OCI-LY7 (cell line): Measurements from ENCODE around the gene INSC. TPM values are rescaled to one million over a fixed set of nuclear protein-coding genes. Genes with fewer than 3 reads are reported as not detected.

Experiments used
- BruUV-seq: library from RNA; stranded (reverse); fragments of 400-500 nt; replicated peaks from 2 replicates; lab custom pipeline; 2021; lab: Mats Ljungman, UMichigan
- CTCF ChIA-PET: fragments of 300-600 bp; sonication (Branson Sonifier 250); formaldehyde crosslinking; loops from one replicate; lab custom pipeline; 2022; ENCODE audit warnings: antibody characterized with exemption; ENCODE audit not compliant: unreplicated experiment; lab: Charles Lee
- POLR2A ChIA-PET: fragments of 300-600 bp; sonication (Branson Sonifier 250); formaldehyde crosslinking; loops from one replicate; lab custom pipeline; 2022; ENCODE audit warnings: antibody characterized with exemption; lab: Charles Lee
- DNase-seq: peaks from one replicate; pipeline ENCODE4 v3.0.0-alpha.2; 2015; ENCODE audit warnings: low spot score
- H2AFZ ChIP-seq: fragments of 200-600 bp; sonication (generic), shearing (Covaris generic); 2 replicates; pipeline ENCODE4 v1.6.1; 2014; ENCODE audit warnings: mild to moderate bottlenecking, antibody characterized with exemption, low read length, moderate library complexity
- H3K27ac ChIP-seq: fragments of 200-600 bp; sonication (generic); 2 replicates; pipeline ENCODE4 v1.5.1; 2014; ENCODE audit warnings: mixed run types, low read depth, mild to moderate bottlenecking, moderate library complexity, low read length, inconsistent platforms; ENCODE audit not compliant: poor library complexity, severe bottlenecking
- H3K36me3 ChIP-seq: fragments of 200-600 bp; sonication (generic); 2 replicates; pipeline ENCODE4 v1.6.1; 2014; ENCODE audit warnings: mild to moderate bottlenecking, antibody characterized with exemption, low read length, moderate library complexity, mixed read lengths; ENCODE audit not compliant: insufficient read depth
- H3K4me1 ChIP-seq: fragments of 200-600 bp; sonication (generic); 2 replicates; pipeline ENCODE4 v1.5.1; 2014; ENCODE audit warnings: mild to moderate bottlenecking, low read length; ENCODE audit not compliant: insufficient read depth, poor library complexity, severe bottlenecking
- H3K4me2 ChIP-seq: fragments of 200-600 bp; sonication (generic); 2 replicates; pipeline ENCODE4 v1.6.1; 2014; ENCODE audit warnings: mild to moderate bottlenecking, low read length
- H3K4me3 ChIP-seq: fragments of 200-600 bp; sonication (generic); 2 replicates; pipeline ENCODE4 v1.5.1; 2014; ENCODE audit warnings: mild to moderate bottlenecking, low read depth, low read length; ENCODE audit not compliant: poor library complexity, severe bottlenecking
- H3K79me2 ChIP-seq: fragments of 200-600 bp; sonication (generic); 2 replicates; pipeline ENCODE4 v1.6.1; 2016; ENCODE audit warnings: low read depth, mild to moderate bottlenecking, low read length, moderate library complexity, mixed read lengths; ENCODE audit not compliant: insufficient read depth
- H3K9me2 ChIP-seq: fragments of 200-600 bp; sonication (generic); 2 replicates; pipeline ENCODE4 v1.6.1; 2016; ENCODE audit warnings: mild to moderate bottlenecking, low read length, mixed read lengths; ENCODE audit not compliant: insufficient read depth
- H3K9me3 ChIP-seq: fragments of 200-600 bp; sonication (generic); 2 replicates; pipeline ENCODE4 v1.6.1; 2014; ENCODE audit warnings: mild to moderate bottlenecking, mixed run types, low read length, mixed read lengths
- H4K20me1 ChIP-seq: fragments of 200-600 bp; sonication (generic); 2 replicates; pipeline ENCODE4 v1.6.1; 2014; ENCODE audit warnings: mild to moderate bottlenecking, antibody characterized with exemption, low read length, moderate library complexity, mixed read lengths; ENCODE audit not compliant: insufficient read depth
- EZH2phosphoT487 ChIP-seq: fragments of 200-600 bp; sonication (generic); IDR thresholded peaks from 2 replicates; pipeline ENCODE4 v1.6.1; 2018; ENCODE audit warnings: low read depth, borderline replicate concordance, mild to moderate bottlenecking, mixed run types, antibody characterized with exemption, low read length, moderate library complexity, mixed read lengths
- intact Hi-C: fragments of 100-400 bp; cut with micrococcal nuclease; formaldehyde crosslinking; loops from one replicate; pipeline ENCODE4 v1.10.0; 2022; ENCODE audit not compliant: unreplicated experiment
- total RNA-seq, 2 experiments: library from RNA; depleted of rRNA in 1 of 2; stranded (reverse); fragments of >200 nt in 1 of 2; shearing (Covaris generic) in 1 of 2; gene quantifications; 2 replicates each; pipeline ENCODE4 v1.2.3, GENCODE V29; 2014 to 2022
- TF ChIP-seq, protein P1 (sequence below): fragments of 200-600 bp; sonication (generic); conservative IDR thresholded peaks from 2 replicates; pipeline ENCODE4 v1.5.1; 2014; ENCODE audit warnings: mild to moderate bottlenecking, antibody characterized with exemption, low read length, moderate library complexity, mixed read lengths

INSC gene
- total RNA-seq, 2 experiments from 2014 or later, result not detected

DNA sequence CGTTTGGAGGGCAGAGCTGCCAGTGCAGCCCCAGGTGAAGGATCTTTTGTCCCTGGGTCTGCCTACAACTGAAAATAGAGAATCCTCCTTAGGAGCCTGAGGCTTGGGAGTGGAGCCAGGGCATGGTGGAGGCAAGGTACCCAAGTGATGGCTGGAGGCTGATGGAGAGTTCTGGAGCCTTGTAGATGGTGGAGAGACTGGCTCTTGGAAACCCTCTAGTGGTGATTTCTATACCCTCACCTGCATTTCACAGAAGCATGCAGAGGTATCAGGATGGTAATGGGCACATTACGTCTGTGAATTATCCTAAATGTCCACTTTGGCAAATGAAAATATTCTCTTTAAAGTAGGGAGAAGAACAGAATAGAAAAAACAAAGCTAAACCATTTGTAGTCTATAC lies 44.4 kb downstream of the INSC start:
- Histone ChIP-seq H3K36me3 (no peaks in the 10 kb centered on the region), H3K79me2 (no peaks in the 10 kb centered on the region), H3K4me2 (no peak overlapping the region), H4K20me1 (no peaks in the 10 kb centered on the region), H3K9me3 (no peaks in the 10 kb centered on the region), H3K27ac (no peak overlapping the region), H2AFZ (no peak overlapping the region), H3K9me2 (no peaks in the 10 kb centered on the region), H3K4me3 (no peak overlapping the region), H3K4me1 (no peaks in the 10 kb centered on the region)
- DNase-seq, result peak; percentile 34
- ChIA-PET CTCF (interaction anchor here (1.3 kb wide), 1 partner anchor 9 kb away, joined by 3 read pairs; no protein-coding TSS in a partner anchor), POLR2A (interaction anchor here (1.3 kb wide), 3 partner anchors 14 to 54 kb away, joined by 3 to 4 read pairs (median 3); no protein-coding TSS in a partner anchor)
- intact Hi-C loops, result loop anchor here (1.0 kb wide), 1 partner anchor 58 kb away; no protein-coding TSS in a partner anchor
- no TSS peak for BruUV-seq
- TF ChIP-seq, protein P1, sequence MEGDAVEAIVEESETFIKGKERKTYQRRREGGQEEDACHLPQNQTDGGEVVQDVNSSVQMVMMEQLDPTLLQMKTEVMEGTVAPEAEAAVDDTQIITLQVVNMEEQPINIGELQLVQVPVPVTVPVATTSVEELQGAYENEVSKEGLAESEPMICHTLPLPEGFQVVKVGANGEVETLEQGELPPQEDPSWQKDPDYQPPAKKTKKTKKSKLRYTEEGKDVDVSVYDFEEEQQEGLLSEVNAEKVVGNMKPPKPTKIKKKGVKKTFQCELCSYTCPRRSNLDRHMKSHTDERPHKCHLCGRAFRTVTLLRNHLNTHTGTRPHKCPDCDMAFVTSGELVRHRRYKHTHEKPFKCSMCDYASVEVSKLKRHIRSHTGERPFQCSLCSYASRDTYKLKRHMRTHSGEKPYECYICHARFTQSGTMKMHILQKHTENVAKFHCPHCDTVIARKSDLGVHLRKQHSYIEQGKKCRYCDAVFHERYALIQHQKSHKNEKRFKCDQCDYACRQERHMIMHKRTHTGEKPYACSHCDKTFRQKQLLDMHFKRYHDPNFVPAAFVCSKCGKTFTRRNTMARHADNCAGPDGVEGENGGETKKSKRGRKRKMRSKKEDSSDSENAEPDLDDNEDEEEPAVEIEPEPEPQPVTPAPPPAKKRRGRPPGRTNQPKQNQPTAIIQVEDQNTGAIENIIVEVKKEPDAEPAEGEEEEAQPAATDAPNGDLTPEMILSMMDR, result peak; percentile 85
- TF ChIP-seq EZH2phosphoT487, result no peak

- Histone ChIP-seq H3K27ac (no peak overlapping the region), H3K4me1 (no peaks in the 10 kb centered on the region), H2AFZ (no peak overlapping the region), H3K79me2 (no peaks in the 10 kb centered on the region), H4K20me1 (no peaks in the 10 kb centered on the region), H3K36me3 (no peaks in the 10 kb centered on the region), H3K4me2 (no peak overlapping the region), H3K4me3 (no peak overlapping the region), H3K9me2 (no peaks in the 10 kb centered on the region), H3K9me3 (no peaks in the 10 kb centered on the region)
- DNase-seq, result no peak
- POLR2A ChIA-PET, result interaction anchor here (1.8 kb wide), 1 partner anchor 29 kb away, joined by 3 read pairs; no protein-coding TSS in a partner anchor
- BruUV-seq, result no TSS peak
- TF ChIP-seq, protein P1, result no peak
- no peak for TF ChIP-seq EZH2phosphoT487
- intact Hi-C loops, result no loop called here
- CTCF ChIA-PET, result no interaction called here
Measured at GRCh38 chr11:15161790-15162189, 47.1 kb downstream of the INSC start.

- DNase-seq, result no peak
- no peaks in the 10 kb centered on the region for H3K36me3 ChIP-seq
- ChIA-PET CTCF (no interaction called here), POLR2A (interaction anchor here (1.8 kb wide), 1 partner anchor 27 kb away, joined by 3 read pairs; no protein-coding TSS in a partner anchor)
- H3K4me2 ChIP-seq, result no peak overlapping the region
- H3K4me3 ChIP-seq, result no peak overlapping the region
- no peaks in the 10 kb centered on the region for H3K79me2 ChIP-seq
- no peaks in the 10 kb centered on the region for H3K4me1 ChIP-seq
- BruUV-seq, result no TSS peak
- TF ChIP-seq, protein P1, result no peak
- TF ChIP-seq EZH2phosphoT487, result no peak
- no peak overlapping the region for H2AFZ ChIP-seq
- intact Hi-C loops, result no loop called here
- no peaks in the 10 kb centered on the region for H3K9me3 ChIP-seq
- H3K27ac ChIP-seq, result no peak overlapping the region
- no peaks in the 10 kb centered on the region for H4K20me1 ChIP-seq
- H3K9me2 ChIP-seq, result no peaks in the 10 kb centered on the region
Measured at GRCh38 chr11:15163136-15163535, 48.4 kb downstream of the INSC start.
